ENCODE results near the gene SLC22A12.

The SLC22A12 gene

DNA sequence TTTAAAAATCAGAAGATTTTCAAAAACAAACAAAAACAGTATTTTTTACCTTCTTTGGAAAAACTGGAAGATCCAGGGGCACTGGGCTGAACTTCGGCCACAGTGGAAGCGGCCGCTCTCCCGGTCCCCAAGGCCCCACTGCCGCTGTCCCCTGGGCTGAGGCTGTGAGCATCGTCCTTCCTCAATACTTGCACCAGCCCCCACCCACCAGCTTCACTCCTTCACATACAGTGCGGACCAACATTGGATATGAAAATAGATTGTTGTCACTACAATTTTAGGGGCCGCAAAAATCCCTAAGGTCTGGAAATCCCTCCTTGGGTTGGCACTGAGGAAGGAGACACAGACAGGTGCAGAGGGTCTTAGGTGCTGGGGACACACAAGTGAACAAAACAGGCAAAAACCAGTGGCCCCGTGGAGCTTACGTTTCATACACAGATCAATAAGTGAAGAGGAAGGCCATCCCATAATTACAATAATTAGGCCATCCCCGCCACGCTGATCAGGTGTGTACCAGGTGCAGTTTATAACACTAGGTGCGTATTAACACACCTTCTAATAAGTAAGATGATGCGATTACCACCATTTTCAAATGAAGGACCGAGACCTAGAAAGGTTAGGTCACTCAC lies 28.2 kb upstream of the SLC22A12 start:
- DNase-seq (ENCODE audit: low read depth in 3 of 3), result no peak

DNA sequence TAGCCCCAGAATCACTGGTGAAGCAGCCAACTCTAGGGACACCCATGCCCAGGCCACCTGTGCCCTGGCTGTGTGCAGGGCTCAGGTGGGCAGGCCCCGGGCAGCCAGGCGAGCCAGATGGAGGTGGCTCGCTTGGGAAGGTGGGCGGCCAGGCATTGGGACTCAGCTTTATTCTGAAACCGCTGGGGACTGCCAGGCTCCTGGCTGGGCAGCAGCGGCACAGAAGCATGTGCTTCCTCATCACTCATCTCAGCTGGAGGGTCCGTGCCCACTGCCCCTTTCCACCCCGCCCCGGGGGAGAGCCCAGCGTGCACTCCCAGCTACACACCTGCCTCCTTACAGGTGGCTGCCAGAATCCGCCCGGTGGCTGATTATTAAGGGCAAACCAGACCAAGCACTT lies 27.1 kb upstream of the SLC22A12 start:
- no peak for DNase-seq (ENCODE audit: low read depth in 3 of 3)

DNA sequence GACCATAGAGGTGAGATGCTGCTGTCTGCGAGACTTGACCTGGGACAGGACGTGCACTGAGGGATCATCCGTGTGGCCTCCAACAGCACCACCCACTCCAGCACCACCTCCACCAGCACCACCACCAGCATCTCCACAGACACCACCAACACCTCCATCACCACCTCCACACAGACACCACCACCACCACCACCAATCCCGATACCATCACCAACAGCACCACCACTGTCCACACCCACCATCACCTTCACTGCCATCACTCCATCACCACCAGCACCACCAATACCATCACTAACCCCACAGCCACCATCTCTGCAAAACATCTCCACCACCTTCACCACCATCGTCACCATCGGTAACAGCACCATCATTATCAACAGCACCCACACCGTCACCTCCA lies 26.6 kb upstream of the SLC22A12 start:
- no peak for DNase-seq (ENCODE audit: low read depth in 3 of 3)

DNA sequence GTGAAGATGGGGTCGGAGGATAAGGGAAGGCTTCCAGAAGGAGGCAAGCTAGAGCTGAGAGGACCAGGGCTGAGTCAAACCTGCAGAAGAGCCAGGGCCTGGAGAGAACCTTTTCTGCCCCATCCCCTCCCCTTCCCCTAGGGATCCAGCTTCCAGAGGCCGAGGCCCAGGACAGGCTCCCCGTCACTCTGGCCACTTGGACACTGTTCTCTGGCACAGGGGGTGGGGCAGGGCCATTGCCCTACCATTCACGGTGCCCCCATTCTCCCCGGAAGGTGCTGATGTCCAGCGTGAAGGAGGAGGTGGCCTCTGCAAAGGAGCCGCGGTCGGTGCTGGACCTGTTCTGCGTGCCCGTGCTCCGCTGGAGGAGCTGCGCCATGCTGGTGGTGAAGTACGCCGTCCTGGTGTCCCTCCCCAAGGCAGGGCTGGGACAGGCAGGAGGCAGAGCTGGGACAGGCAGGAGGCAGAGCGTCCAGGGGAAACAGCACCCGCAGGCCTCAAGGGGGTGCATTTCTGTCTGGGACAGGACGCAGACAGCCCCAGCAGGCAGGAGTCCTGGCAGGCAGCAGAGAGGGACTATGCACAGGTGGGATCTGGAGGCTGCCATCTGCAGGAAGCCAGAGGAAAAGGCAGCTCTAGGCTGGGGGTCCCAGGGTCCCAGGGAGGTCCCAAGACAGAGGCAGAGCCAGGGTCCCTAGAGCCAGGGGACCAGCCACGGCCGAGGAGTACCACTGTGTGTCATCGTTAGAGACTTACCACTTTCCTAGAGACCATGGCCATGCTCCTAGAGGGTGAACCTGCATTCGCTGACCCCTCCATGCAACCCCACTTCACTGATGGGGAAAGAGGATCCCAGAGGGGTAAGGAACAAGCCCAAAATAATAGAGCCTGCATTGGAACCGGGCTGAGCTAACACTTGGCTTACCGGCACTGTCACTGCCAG lies 25.8 kb upstream of the SLC22A12 start:
- DNase-seq (ENCODE audit: low read depth in 3 of 3), result no peak

DNA sequence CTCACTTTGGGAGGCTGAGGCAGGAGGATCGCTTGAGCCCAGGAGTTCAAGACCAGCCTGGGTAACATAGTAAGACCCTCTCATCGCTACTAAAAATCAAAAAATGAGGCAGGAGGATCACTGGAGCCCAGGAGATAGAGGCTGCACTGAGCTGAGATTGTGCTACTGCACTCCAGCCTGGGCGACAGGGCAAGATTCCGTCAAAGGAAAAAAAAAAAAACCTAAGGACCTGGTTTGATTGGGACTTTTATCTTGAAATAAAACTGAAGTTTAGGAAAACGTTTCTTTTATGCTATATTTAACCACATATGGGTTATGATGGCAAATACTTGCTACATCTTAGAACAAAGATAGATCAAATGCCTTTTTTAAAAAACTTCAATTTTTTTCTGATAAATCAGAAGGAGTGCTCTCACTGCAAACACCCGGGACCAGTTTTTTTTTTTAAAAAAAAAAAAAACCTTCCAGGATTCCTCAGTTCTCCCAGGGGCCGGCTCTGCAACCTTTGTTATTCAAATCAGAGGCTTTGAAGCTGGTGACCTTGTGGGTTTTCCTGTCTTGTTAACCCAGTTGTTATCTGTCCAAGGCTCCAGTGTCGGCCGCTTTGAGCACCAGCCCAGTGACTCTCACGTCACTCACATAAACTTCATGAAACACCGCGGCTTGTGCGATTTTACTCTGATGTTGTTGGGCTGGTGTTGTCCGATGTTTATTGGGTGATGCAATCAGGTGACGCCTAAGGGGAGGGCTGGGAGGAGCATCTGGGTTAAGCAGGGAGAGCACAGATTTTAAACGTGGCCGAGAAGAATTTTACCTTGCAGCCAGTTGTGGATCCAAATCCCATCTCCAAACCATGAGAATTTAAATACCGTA lies 24.7 kb upstream of the SLC22A12 start:
- DNase-seq (ENCODE audit: low read depth in 3 of 3), result no peak

DNA sequence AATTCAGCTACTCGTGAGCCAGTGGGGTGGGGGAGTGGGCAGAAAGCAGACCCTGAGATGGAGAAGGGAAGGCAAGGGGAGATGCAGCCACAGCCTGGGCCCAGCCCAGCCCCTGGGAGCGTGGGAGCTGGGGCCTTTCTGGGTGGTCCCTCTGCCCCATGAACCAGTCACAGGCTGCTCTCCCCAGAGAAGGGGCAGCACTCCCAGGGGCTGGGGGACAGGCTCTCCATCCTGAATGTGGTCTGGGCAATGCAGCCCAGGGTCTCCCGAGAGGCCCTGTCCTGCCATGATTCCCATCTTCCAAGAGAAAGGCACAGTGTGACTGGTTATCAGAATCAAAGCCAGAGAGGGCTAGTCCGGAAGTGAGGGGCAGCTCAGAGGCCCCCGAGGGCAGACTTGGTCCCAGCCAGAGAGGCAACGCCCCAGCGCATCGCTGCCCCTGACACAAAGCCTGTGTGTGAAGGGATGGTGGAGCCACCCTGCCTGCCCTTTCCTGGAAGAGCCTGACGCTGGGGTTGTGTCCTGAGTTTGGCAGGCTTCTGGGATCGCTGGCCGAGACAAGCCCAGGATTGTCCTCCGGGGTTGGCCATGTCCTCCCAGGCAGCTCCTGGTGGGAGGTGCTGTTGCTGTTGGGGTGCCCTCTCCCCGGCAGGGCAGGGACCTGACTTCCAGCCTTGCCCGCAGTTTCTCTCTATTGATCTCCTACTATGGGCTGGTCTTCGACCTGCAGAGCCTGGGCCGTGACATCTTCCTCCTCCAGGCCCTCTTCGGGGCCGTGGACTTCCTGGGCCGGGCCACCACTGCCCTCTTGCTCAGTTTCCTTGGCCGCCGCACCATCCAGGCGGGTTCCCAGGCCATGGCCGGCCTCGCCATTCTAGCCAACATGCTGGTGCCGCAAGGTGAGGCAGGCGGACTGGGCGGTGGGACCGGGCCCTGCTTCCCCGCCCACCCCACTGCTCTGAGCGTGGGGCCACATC lies 23.8 kb upstream of the SLC22A12 start:
- no peak for DNase-seq (ENCODE audit: low read depth in 3 of 3)

DNA sequence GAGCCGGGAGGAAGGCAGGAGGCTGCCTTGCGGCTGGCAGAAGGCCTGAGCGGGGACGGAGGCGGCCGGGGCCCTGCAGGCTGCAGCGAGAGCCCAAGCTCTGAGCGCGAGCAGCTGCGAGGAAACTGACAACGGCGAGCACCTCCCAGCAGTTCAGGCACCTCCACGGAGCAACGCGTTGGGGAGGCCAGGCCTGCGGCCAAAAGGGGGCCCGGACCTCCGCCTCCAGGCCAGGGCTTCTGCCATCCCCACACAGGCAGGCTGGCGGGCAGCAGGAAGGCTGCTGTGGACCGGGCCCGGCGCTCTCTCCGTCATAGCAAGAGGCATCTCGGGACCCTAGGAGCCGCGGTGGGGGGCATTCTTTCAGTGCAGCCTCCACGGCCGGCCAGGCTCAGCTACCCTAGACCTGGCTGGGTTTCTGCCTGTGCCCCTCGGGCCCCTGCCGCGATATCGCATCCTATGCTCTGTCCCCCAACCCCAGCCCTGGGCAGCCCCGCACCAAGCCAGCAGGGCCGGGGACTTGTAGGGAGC lies 22.9 kb upstream of the SLC22A12 start:
- no peak for DNase-seq (ENCODE audit: low read depth in 3 of 3)

DNA sequence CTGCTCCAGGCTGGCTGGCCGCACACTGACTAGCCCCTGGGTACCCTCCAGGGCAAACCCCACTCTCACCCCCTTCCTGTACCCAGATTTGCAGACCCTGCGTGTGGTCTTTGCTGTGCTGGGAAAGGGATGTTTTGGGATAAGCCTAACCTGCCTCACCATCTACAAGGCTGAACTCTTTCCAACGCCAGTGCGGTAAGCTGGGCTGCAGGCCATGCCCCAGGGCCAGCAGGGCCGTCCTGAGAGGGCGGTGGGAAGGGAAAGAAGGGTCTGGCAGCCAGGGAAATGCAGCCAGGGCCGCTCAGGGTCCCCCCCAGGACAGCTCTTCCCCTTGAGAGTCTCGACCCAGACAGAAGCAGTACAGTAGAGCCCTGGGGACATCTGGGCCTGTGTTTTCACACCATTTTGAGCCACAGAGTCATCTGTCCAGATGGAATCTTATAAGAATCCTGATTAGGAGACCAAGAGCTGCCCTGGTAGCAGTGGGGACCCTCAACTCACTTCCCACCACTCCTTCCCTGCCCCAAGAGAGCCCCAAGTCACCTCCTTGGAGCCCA lies 22.4 kb upstream of the SLC22A12 start:
- no peak for DNase-seq (ENCODE audit: low read depth in 3 of 3)

DNA sequence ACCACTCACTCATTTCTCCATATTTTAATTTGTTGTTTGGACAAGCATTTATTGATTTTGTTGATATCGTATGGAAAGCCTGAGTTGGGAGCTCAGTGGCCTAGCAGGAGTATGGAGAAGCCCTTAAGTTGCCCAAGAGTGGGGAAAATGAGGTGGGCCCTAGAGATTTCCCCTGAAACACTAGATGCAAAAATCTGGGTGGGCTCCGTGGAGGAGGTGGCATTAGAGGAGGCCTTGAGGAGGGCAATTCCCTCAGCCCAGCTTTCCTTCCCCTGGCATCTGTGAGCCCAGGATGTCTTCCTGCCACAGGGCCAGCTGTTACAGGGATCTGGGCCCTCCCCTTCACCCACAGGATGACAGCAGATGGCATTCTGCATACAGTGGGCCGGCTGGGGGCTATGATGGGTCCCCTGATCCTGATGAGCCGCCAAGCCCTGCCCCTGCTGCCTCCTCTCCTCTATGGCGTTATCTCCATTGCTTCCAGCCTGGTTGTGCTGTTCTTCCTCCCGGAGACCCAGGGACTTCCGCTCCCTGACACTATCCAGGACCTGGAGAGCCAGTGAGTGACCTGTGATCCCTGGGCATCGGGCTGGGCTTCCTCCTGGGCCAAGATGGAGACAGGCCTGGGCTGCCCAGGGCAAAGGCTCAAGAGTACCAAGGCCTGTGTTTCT lies 21.6 kb upstream of the SLC22A12 start:
- DNase-seq (ENCODE audit: low read depth in 3 of 3), result no peak

DNA sequence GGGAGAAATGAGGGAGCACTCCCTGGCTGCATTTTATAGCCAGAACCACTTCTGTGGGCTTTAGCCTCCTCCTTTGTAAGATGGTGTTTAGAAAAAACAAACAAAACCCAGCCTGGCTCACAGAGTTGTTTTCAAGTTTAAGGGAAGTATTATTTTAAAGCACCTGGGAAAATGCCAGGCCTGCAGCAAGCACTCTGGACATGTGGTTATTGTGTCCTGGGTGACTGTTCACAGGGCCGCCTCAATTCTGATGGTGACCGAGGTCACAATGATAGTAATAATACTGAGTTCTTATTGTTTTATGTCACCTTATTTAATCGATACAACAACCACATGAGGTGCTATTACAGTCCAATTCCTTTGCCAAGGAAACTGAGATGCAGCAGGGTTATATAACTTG lies 20.7 kb upstream of the SLC22A12 start:
- DNase-seq (ENCODE audit: low read depth in 3 of 3), result no peak

DNA sequence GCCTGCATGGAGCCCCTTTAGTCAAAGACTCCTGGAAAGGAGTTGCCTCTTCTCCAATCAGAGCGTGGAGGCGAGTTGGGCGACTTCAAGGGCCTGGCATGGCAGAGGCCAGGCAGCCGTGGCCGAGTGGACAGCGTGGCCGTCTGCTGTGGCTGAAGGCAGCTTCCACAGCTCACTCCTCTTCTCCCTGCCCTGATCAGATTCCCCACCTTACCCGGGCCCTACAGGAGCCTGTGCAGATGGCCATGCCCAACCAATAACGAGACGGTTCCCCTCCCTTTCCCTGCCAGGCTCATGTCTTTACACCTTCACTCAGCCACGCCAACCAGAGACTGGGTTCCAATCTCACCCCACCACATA lies 20.0 kb upstream of the SLC22A12 start:
- DNase-seq (ENCODE audit: low read depth in 3 of 3), result no peak

DNA sequence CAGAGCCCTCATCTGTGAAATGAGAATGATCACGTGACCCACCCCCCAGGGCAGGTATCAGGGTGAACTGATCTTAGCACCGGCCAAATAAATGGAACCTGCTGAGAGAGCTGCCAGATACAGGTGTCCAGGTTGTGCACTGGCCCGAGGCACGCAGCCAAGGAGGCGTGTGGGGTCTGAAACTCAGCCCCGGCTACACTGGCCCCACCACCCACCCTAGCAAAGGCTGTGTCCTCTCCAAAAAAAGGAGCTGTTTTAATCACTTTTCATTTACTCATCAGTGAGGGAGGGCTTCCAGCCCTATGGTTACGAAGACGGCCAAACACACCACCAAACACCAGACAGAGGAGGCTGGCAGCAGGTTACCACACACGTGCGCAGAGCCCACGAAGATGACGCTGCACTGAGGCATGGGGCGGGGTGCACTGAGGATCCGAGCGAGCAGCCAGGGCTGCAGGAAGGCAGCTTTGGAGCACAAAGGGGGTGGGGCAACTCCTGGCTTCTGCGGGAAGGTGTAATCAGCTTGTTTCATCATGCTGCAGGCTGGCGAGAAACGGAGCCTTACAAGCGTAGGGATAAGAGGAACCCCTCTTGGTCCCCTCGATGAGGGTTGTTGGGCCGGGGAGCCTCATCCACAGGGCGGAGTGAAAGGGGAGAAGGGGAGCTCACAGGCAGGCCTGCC lies 19.5 kb upstream of the SLC22A12 start:
- DNase-seq (ENCODE audit: low read depth in 3 of 3), result no peak

DNA sequence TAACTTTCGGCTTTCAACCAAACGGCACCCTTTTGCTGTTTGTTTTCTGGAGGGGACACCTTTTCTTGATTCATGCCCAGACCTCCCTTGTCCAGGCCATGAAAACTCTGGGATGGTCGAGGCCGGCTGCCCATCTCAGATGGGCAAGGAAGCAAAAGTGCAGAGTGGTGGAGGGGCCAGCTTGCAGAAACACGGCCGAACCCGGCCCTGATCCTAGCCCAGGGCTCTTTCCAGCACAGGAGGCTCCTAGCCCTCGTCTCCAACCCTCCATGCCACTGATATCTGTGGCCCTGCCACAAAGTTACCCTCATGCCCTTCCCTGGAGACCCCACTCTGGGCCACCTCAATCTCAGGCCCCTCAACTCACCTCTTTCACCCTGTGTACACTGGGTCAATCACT lies 18.9 kb upstream of the SLC22A12 start:
- DNase-seq (ENCODE audit: low read depth in 3 of 3), result no peak

DNA sequence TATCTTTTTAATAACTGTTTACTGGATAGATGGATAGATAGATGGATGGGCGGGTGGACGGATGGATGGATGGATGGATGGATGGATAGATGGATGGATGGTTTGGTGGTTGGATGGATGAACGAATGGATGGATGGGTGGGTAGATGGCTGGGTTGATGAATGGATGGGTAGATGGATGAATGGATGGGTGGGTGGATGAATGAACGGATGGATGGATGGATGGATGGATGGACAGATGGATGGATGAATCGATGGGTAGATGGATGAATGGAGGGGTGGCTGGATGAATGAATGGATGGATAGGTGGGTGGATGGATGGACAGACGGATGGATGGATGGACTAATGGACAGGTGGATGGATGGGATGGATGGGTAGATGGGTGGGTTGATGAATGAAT lies 13.8 kb upstream of the SLC22A12 start:
- DNase-seq (ENCODE audit: low read depth in 3 of 3), result no peak

DNA sequence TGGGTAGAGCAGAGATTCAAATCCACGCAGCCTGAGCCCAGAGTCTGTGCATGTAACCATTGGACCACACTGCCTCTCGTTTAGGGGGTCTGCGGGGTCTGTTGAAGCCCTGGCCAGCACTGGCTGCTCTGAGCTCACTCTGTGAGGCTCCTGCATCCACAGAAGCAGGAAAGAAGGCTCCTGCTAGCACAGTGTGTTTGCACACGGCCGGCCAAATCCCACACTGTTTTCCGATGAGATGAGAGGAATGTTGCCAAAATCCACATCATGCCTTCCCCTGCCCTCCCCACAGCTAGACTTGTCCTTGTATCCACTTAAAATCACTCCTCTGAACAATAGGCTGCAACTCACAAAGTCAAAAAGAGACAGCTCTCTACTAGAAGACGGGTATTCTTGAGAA lies 10.6 kb upstream of the SLC22A12 start:
- no peak for DNase-seq (ENCODE audit: low read depth in 3 of 3)

DNA sequence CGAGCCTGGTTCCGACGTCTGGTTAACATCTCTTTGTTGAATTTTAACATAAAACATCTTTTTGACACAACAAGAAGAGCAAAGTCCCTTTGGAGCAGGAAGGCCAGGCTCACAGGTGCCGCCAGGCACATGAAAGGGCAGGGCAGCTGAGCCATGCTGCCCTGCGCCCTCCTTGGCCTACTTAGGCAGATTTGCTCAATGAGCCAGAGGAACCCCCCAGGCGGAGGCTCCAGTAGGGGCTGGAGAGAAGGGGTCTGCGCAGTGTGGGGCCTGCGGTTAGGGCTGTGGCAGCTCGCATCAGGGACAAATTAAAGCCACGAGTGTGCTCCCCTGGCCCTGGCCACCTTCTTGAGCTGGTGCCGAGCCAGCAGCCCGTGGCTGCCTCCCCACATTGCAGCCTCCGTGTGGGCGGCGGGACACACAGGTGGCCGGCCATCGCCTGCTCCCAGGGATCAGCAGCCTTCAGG lies 9.9 kb upstream of the SLC22A12 start:
- DNase-seq (ENCODE audit: low read depth in 3 of 3), result no peak

DNA sequence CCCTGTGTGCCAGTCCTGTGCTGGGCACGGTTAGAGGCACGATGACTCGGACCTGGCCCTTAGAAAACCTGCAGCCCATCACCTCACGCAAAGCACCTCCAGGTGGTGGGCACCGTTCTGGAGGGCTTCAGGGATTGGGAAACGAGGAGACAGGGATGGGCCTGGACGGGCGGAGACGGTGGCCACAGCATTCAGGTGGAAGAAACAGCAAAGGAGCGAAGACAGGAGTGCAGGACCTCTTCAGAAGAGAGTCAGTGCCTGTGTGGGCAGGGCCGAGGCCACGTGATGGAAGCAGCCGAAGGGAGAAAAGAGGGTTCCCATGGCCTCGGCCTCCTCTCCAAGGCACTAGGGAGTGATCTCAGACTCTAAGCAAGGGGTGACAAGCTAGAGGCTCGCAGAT lies 8.1 kb upstream of the SLC22A12 start:
- DNase-seq (ENCODE audit: low read depth in 3 of 3), result no peak

DNA sequence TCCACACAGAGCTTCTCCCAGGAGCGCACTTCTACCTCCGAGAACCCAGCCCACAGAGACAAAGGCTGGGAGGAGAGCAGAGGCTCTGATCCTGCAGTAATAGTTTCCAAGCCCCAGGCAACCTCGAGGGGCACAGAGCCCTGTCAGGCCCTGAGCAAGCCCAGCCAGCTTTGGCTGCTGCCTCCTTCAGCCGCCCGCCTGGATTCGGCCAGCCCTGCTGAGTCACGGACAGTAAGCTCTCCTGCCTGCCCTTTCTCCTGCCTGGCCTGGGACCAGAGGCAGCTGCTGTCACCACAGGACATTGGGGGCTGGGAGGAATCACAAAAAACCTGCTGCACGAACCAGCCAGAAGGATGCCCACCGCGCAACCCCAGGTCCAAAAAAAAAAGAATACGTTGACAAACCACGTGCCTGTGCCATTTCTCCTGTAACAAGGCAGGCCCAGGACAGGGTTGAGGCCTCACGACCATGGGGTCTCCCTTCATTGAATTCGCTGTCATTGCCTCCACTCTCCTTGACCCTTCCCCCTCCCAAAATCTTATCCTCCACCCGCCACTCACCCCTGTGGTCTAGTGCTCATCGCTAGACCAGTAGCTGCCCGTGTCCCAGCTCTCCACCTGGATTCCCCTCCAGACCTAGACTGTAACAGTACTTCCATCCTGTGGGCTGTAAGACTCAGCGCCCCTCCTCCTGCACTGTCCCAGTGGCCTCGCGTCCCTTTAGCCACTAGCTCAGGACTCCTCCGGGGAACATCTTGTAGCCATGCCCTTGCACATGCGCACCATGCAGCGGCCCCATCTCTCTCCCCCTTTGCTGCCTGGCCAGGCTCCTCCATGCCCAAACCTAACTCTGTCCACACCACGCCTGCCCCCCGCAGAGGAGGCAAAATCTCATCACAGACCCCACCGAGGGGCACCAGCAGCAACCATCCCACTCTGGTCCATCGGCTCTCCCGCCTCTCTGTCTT lies 7.4 kb upstream of the SLC22A12 start:
- no peak for DNase-seq (ENCODE audit: low read depth in 3 of 3)
